HG03039 (cell line): ENCODE data around the gene OR6Q1.
"Not testable (repeated sequence)": the region's sequence is repeated elsewhere in the genome, so short reads cannot be mapped to it uniquely, and the experiment has no call there.

Experiments
- ATAC-seq: cut with Tn5 transposase; IDR thresholded peaks from one replicate; pipeline ENCODE4 v1.9.1; 2021; ENCODE audit warnings: mild to moderate bottlenecking, moderate library complexity; ENCODE audit not compliant: unreplicated experiment

OR6Q1 gene

GRCh38 chr11:58030653-58031052, at the start of gene OR6Q1:
TSS of gene OR6Q1 (plus strand) at chr11:58030953. CDS start at chr11:58030953, 0 bp downstream.
- no peak for ATAC-seq

GRCh38 chr11:57981536-57981935, 49.2 kb upstream of the OR6Q1 start:
- ATAC-seq: no peak

DNA sequence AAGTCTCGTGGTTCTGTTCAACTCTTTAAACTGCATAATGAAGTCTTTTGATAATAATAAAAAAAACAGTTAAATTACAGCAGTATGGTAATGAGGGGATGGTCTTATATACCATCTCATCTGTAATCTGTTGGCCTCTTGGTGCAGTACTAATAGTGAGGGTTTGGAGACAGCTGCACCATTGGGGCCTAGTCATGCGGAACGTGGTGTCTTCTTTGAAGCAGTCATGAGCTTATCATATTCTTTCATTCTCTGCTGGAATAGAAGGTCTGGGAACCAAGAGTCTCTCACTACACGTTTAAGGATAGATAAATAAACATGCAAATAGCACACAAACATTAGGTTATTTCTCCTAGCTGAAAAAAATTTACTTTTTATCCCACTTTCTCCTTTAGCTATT, 48.0 kb upstream of the OR6Q1 start:
- ATAC-seq: no peak

- no peak for ATAC-seq
These were observed 47.6 kb upstream of the OR6Q1 start for GRCh38 chr11:57983191-57983590.

GRCh38 chr11:57999523-57999922, 31.2 kb upstream of the OR6Q1 start:
- not testable (repeated sequence) for ATAC-seq

GRCh38 chr11:58000021-58000420, 30.7 kb upstream of the OR6Q1 start:
- ATAC-seq: not testable (repeated sequence)

GRCh38 chr11:58000699-58001098, 30.1 kb upstream of the OR6Q1 start:
- ATAC-seq: no peak

- no peak for ATAC-seq
These were observed 27.7 kb upstream of the OR6Q1 start for GRCh38 chr11:58003036-58003435.

GRCh38 chr11:58003591-58003990, 27.2 kb upstream of the OR6Q1 start:
- no peak for ATAC-seq

DNA sequence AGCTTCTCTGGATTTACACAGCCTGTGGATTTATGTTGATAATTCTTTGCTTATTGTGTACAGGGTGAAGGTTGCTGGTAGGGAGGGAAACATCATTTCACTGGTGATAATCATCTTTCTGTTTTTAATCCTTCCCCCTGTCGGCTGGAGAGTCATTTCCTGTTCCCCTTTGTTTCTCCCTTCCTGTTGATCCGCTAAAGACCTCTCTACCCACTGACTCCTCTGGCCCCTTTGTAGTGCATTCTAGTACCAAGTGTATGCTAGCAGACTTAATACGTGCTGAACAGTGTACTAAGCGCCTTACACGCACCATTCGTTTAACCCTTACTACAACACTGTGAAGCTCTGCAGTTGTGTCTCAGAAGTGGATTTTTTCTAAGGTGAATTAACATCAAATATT, 26.1 kb upstream of the OR6Q1 start:
- ATAC-seq: no peak

DNA sequence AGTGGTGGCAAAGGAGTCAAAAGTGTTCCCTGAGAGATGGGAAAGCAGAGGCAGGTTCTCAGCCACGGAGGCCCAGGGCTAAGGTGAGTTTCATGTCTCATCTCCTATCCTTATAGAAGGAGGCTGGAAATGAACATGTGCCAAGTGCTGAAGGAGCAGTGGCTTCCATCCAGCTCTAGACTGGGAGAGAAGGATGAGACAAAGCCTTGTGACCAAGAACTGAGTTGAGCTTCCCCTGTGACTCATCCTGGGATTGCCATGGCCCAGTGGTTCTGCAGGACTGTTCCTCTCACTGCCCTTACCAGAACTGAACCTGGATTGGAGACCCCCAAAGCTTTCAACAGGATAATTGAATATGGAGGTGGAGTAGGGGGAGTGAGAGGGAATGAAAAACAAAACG, 23.8 kb upstream of the OR6Q1 start:
- ATAC-seq: no peak

GRCh38 chr11:58011771-58012170, 19.0 kb upstream of the OR6Q1 start:
- ATAC-seq: no peak

DNA sequence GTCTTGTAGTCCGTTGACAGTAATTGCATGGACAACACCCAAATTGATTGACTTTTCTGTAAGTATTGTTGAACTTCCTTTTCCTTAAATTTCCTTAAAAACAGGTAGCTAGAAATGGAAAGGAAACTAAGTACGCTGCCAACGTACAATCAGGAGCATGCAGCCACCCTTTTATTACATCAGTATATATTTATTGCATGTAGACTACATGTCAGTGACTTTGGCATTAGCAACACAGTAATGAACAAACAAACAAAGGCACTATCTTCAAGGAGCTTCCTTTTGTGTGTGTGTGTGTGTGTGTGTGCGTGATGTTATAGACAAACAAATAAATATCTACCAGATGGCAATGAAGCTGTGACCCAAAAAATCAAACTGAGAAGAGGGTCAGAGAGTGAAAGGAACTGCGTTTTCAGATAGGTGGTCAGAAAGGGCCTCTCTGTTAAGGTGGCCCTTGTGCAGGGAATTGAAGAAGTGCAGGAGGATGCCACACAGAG, 7.3 kb upstream of the OR6Q1 start, which contains the start of gene OR9Q1:
TSS of gene OR9Q1 (plus strand) at position 447 of the 497 bp plus-strand sequence. CDS start 155,564 bp downstream, outside the sequence.
- ATAC-seq: no peak

DNA sequence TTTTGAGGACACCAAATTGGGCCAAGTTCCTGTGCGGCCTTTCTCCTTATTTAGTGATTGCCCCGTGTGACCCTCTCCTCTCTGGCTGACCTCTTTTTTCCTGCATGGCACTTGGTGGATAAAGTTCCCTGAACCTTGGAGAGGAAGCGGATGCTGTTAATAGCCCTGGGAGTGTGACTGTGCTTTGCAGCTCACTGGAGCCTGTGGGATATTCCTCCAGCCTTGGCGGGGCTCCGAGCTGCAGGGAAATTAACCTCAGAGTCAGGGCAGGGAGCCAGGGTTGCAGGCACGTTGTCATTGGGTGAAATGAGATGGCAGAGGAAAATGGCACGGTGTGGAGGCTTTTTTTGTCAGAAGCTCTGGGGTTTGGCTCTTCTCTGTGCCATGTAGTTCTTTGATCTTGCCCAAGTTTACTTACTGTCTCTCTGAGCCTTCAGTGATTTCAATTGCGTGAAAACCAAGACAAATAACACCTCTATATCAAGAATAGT, 6.1 kb upstream of the OR6Q1 start:
- ATAC-seq: no peak

- ATAC-seq: no peak
These were observed 3.4 kb upstream of the OR6Q1 start for GRCh38 chr11:58027341-58027740.

- ATAC-seq: no peak
These were observed 1.9 kb upstream of the OR6Q1 start for GRCh38 chr11:58028687-58029411.

- no peak for ATAC-seq
These were observed 3.7 kb downstream of the OR6Q1 start for GRCh38 chr11:58034471-58034870.

- no peak for ATAC-seq
These were observed 8.8 kb downstream of the OR6Q1 start for GRCh38 chr11:58039589-58039988.

DNA sequence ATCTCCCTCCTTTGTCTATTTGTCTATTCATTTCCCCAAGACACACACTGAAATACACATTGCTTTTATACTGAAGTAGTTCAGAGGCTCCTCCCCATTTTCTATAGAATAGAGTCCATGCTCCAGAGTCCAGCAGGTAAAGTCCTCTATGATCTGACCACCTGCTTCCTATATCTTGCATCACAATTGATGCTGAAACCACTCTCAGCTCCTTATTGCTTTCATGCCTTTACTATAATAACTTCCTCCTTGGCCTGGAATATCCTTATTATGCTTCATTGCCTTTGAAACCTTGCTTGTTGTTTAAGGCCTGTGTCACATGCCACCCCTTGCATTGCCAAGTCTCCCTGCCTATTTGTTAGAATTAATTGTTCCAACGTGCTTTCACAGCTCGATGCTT, 12.6 kb downstream of the OR6Q1 start:
- no peak for ATAC-seq

GRCh38 chr11:58046231-58046630, 15.5 kb downstream of the OR6Q1 start:
- ATAC-seq: no peak

- ATAC-seq: no peak
These were observed 17.1 kb downstream of the OR6Q1 start for GRCh38 chr11:58047818-58048217.

- ATAC-seq: no peak
These were observed 25.2 kb downstream of the OR6Q1 start for GRCh38 chr11:58055806-58056401.
